ENCODE measurements around the gene MSX1. TPM values are rescaled to one million over a fixed set of nuclear protein-coding genes. Genes with fewer than 3 reads are reported as not detected.

Gene MSX1
- total RNA-seq, 2 experiments from 2014 or later = not detected

DNA sequence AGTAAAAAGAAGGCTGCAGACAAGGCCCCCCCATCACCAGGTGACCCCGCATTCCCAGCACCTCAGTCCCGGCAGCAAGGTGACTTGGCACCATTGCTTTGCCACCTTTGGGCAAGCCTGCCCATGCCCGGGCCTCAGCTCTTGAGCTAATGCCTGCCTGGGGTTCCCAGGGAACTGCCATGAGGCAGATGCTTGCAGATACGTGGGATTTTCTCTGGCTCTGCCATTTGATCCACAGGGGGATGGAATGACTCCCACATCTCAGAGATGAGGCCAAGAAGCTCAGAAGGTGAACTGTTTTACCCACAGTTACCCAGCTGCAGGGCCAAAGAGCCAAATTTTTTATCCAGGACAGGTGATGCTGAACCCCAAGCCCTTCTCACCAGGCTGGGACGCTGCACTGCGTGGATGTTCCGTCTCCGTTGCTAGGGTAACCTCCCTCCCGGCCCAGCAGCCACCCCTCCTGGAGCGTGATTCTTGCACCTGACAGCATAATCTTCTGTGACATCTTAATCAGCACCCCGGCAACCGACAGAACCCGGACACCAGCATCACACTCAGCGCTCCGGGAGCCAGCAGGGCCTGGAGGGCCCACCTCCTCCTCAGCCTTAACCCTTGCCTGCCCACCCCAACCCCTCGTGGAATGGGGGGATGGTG is 15.7 kb upstream of the MSX1 start:
- peaks cover 3% of the 10 kb centered on the region for H3K9me3 Mint-ChIP-seq
- H3K4me1 Mint-ChIP-seq (ENCODE audit: low read depth) = no peaks in the 10 kb centered on the region
- H3K36me3 Mint-ChIP-seq (ENCODE audit: low read depth) = no peaks in the 10 kb centered on the region
- H3K4me3 Mint-ChIP-seq = no peak overlapping the region
- intact Hi-C loops (cut with micrococcal nuclease) = no loop called here
- DNase-seq = no peak
- H3K27ac Mint-ChIP-seq = no peak overlapping the region
- H3K27me3 Mint-ChIP-seq (ENCODE audit: low read depth) = peaks cover 24% of the 10 kb centered on the region
- CTCF ChIA-PET = interaction anchor here (0.6 kb wide), 1 partner anchor 20 kb away, joined by 3 read pairs; no protein-coding TSS in a partner anchor

DNA sequence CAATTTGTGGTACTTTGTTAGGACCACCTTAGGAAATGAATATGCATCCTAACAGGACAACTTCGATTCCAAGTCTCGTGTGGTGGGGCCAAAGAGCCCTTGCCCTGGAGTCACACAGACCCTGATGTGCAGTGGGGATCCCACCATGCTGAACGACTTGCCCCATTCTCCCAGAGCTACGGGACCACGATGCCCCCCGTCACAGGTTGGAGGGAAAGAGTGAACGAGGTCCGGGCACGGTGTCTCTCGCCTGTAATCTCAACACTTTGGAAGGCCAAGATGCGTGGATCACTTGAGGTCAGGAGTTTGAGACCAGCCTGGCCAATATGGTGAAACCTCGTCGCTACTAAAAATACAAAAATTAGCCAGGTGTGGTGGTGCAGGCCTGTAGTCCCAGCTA is 14.4 kb upstream of the MSX1 start:
- no peaks in the 10 kb centered on the region for H3K4me1 Mint-ChIP-seq (ENCODE audit: low read depth)
- H3K27me3 Mint-ChIP-seq (ENCODE audit: low read depth) = peaks cover 26% of the 10 kb centered on the region
- DNase-seq = no peak
- CTCF ChIA-PET = no interaction called here
- H3K9me3 Mint-ChIP-seq = peaks cover 2% of the 10 kb centered on the region
- H3K36me3 Mint-ChIP-seq (ENCODE audit: low read depth) = no peaks in the 10 kb centered on the region
- intact Hi-C loops (cut with micrococcal nuclease) = no loop called here
- H3K27ac Mint-ChIP-seq = no peak overlapping the region
- H3K4me3 Mint-ChIP-seq = no peak overlapping the region

DNA sequence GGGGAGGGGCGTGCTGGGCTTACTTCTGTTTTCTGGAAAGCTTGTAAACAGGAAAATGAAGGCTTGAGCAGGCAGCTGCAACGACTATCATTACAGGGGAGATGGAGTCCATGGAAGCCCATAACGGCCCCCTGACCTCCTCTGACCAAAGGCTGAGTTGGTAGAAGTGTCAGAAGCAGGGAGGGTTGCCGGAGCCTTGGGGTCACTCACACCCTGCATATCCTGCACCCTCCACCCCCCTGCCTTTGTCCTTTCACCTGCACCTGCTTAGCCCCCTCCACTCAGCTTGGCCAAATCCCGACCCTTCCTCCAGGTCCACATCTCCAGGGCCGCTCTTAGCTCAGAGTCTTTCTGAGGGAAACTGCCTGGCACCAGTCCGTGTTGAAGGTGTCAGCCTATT is 12.5 kb upstream of the MSX1 start:
- no peak overlapping the region for H3K4me3 Mint-ChIP-seq
- H3K9me3 Mint-ChIP-seq = peaks cover 2% of the 10 kb centered on the region
- H3K36me3 Mint-ChIP-seq (ENCODE audit: low read depth) = no peaks in the 10 kb centered on the region
- H3K27ac Mint-ChIP-seq = no peak overlapping the region
- CTCF ChIA-PET = no interaction called here
- DNase-seq = no peak
- H3K4me1 Mint-ChIP-seq (ENCODE audit: low read depth) = no peaks in the 10 kb centered on the region
- intact Hi-C loops (cut with micrococcal nuclease) = no loop called here
- H3K27me3 Mint-ChIP-seq (ENCODE audit: low read depth) = peaks cover 34% of the 10 kb centered on the region

DNA sequence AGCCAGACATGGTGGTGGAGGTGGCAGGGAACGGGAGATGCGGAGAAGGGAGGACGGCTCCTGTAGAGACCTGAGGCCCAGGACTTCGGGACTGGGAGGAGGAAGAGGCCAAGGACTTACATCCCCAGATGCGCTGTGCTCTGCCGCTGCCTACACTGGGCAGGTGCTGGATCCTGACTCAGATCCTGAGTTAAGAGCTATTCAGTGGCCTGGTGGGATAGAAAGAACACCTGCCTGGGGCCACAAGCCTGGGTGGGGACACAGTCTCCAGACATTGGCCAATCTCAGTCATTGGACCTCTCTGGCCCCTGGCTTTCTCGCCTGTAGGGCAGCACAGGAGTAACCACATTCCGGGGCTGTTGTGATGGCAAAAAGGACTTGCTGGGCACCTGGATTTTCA is 10.9 kb upstream of the MSX1 start:
- CTCF ChIA-PET = no interaction called here
- peaks cover 47% of the 10 kb centered on the region for H3K27me3 Mint-ChIP-seq (ENCODE audit: low read depth)
- peaks cover 7% of the 10 kb centered on the region for H3K4me1 Mint-ChIP-seq (ENCODE audit: low read depth)
- no peaks in the 10 kb centered on the region for H3K36me3 Mint-ChIP-seq (ENCODE audit: low read depth)
- H3K4me3 Mint-ChIP-seq = no peak overlapping the region
- DNase-seq = no peak
- intact Hi-C loops (cut with micrococcal nuclease) = no loop called here
- peaks cover 2% of the 10 kb centered on the region for H3K9me3 Mint-ChIP-seq
- H3K27ac Mint-ChIP-seq = no peak overlapping the region

DNA sequence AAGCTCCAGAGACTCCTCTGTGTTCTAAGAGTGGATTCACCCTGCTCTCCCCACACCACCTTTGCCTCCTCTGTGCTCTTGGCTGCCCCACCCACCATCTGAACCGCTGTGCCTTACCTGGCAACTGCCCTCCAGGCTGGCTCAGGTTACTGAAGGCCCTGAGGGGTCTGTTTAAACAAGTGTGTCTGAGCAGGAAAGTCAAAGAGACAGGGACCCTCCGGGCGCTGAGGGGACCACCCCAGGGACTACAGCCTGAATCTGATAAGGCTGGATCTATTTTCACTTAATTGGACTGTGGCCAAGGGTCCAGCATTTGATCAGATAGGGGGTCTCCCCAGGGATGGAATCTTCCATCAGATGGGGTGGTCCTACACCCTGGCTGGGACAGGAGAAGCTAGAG is 10.4 kb upstream of the MSX1 start:
- H3K36me3 Mint-ChIP-seq (ENCODE audit: low read depth) = no peaks in the 10 kb centered on the region
- peaks cover 2% of the 10 kb centered on the region for H3K9me3 Mint-ChIP-seq
- peaks cover 50% of the 10 kb centered on the region for H3K27me3 Mint-ChIP-seq (ENCODE audit: low read depth)
- peaks cover 9% of the 10 kb centered on the region for H3K4me1 Mint-ChIP-seq (ENCODE audit: low read depth)
- no peak overlapping the region for H3K27ac Mint-ChIP-seq
- intact Hi-C loops (cut with micrococcal nuclease) = no loop called here
- CTCF ChIA-PET = no interaction called here
- DNase-seq = no peak
- H3K4me3 Mint-ChIP-seq = no peak overlapping the region

DNA sequence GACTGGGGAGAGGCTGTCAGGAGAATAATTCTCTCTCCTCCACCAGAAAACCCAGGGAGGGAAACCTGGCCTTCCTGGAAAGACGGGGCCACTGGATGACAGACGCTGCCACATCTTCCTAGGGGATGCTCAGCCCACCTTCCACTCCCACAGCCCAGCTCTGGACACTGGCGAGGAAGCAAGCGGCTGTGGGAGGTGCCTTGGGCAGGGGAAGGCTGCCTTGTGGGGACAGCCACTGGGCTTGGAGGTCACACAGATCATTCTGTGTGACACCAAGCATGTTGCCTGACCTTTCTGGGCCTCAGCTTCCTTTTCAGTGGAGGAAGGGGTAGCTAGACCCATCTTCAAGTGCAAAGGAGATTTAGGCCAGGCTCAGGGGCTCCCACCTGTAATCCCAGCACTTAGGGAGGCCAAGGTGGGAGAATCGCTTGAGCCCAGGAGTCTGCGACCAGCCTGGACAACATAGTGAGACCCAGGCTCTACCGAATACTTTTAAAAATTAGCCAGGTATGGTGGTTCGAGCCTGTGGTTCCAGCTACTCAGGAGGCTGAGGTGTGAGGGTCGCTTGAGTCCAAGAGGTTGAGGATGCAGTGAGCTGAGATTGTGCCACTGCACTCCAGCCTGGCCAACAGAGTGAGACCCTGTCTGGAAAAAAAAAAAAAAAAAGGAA is 9.8 kb upstream of the MSX1 start:
- H3K4me1 Mint-ChIP-seq (ENCODE audit: low read depth) = peaks cover 9% of the 10 kb centered on the region
- no peak overlapping the region for H3K4me3 Mint-ChIP-seq
- H3K27me3 Mint-ChIP-seq (ENCODE audit: low read depth) = peaks cover 56% of the 10 kb centered on the region
- no peak overlapping the region for H3K27ac Mint-ChIP-seq
- DNase-seq = no peak
- no peaks in the 10 kb centered on the region for H3K36me3 Mint-ChIP-seq (ENCODE audit: low read depth)
- CTCF ChIA-PET = no interaction called here
- intact Hi-C loops (cut with micrococcal nuclease) = loop anchor here (10.0 kb wide), 1 partner anchor 185 kb away; no protein-coding TSS in a partner anchor
- peaks cover 2% of the 10 kb centered on the region for H3K9me3 Mint-ChIP-seq

DNA sequence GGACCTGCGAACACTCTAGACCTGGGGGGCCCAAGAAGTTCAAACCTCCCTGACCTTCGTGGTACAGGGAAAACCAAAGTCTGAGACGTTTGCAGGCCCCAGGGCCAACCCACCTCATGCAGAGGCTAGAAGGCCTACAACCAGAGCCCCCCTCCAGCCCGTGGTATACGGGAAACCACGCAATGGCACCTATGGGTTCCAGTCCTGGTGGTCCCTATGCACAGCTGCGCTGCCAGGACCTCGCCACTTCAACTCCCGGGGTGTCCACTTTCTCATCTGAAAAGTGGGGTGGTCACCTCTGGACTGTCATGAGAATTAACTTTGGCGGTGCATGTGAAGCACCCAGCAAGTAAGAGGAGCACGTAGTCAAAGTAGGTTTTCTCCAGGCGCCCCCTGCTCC is 8.4 kb upstream of the MSX1 start:
- H3K27me3 Mint-ChIP-seq (ENCODE audit: low read depth) = peaks cover 65% of the 10 kb centered on the region
- H3K27ac Mint-ChIP-seq = no peak overlapping the region
- intact Hi-C loops (cut with micrococcal nuclease) = loop anchor here (10.0 kb wide), 1 partner anchor 186 kb away; no protein-coding TSS in a partner anchor
- peaks cover under 1% of the 10 kb centered on the region for H3K9me3 Mint-ChIP-seq
- DNase-seq = no peak
- CTCF ChIA-PET = no interaction called here
- H3K4me1 Mint-ChIP-seq (ENCODE audit: low read depth) = peaks cover 16% of the 10 kb centered on the region
- no peak overlapping the region for H3K4me3 Mint-ChIP-seq
- H3K36me3 Mint-ChIP-seq (ENCODE audit: low read depth) = no peaks in the 10 kb centered on the region

DNA sequence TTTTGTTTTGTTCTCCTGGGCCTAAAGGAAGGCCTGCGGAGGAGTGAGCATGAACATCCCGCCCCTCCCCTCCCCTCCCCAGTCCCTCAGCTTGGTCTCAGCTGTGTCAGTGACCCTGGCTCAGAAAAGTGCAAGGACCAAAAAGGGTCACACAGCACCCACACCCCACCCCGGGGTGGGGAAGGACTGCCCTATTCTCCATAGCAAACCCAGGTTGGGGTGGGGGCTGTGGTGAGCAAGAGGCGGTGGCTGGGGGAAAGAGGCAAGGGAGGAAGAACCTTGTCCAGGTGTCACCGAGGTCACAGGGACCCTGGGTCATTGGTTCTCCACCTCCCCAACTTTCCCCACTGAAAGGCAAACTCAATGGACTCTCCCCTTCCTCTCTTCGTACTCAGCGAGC is 7.6 kb upstream of the MSX1 start:
- DNase-seq = no peak
- Mint-ChIP-seq H3K36me3 (ENCODE audit: low read depth) (no peaks in the 10 kb centered on the region), H3K27ac (no peak overlapping the region), H3K4me3 (no peak overlapping the region), H3K4me1 (ENCODE audit: low read depth) (peaks cover 22% of the 10 kb centered on the region), H3K27me3 (ENCODE audit: low read depth) (peaks cover 69% of the 10 kb centered on the region), H3K9me3 (no peaks in the 10 kb centered on the region)
- intact Hi-C loops (cut with micrococcal nuclease) = loop anchor here (10.0 kb wide), 1 partner anchor 187 kb away; no protein-coding TSS in a partner anchor
- CTCF ChIA-PET = no interaction called here

DNA sequence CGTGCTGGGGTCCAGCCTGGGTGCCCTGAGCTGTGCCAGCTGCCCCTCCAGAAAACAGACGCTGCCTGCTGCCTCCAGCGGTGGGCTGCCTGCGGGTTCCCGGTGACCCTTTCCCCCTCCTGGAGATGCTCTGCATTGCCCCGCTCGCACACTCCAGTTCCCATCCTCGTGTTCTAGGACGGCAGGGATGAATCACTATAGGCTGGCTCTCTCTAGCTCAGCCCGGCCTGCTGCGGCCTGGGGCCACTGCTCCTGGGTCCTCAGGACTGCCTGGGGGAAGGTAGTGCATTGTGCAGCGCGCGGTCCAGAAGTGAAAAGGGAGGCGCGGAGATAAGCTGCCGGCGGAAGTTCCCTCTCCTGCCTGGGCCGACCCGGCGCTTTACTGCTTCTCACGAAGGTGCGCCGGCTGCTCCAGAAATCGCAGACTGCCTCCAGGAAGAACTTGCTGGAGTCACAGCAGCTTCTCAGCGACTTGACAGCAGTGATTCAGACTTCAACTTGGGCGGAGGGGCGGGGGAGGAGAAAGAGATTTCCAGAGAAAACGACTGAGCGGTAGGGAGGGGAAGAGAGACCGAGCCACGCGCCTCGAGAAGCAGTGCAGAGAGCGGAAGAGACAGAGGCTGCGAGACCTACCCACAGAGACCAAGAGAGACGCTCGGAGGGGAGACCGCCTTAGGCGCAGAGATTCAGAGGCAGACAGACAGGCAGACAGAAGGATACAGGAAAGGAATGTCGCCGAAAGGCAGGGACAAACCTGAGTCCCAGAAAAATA is 6.7 kb upstream of the MSX1 start:
- H3K9me3 Mint-ChIP-seq = no peaks in the 10 kb centered on the region
- H3K27me3 Mint-ChIP-seq (ENCODE audit: low read depth) = peaks cover 73% of the 10 kb centered on the region
- peaks cover 29% of the 10 kb centered on the region for H3K4me1 Mint-ChIP-seq (ENCODE audit: low read depth)
- peak overlapping the region; percentile 71 for H3K4me3 Mint-ChIP-seq
- intact Hi-C loops (cut with micrococcal nuclease) = loop anchor here (10.0 kb wide), 1 partner anchor 188 kb away; no protein-coding TSS in a partner anchor
- no peaks in the 10 kb centered on the region for H3K36me3 Mint-ChIP-seq (ENCODE audit: low read depth)
- no peak overlapping the region for H3K27ac Mint-ChIP-seq
- DNase-seq = peak; percentile 42
- CTCF ChIA-PET = interaction anchor here (1.3 kb wide), 1 partner anchor 18 kb away, joined by 3 read pairs; no protein-coding TSS in a partner anchor

DNA sequence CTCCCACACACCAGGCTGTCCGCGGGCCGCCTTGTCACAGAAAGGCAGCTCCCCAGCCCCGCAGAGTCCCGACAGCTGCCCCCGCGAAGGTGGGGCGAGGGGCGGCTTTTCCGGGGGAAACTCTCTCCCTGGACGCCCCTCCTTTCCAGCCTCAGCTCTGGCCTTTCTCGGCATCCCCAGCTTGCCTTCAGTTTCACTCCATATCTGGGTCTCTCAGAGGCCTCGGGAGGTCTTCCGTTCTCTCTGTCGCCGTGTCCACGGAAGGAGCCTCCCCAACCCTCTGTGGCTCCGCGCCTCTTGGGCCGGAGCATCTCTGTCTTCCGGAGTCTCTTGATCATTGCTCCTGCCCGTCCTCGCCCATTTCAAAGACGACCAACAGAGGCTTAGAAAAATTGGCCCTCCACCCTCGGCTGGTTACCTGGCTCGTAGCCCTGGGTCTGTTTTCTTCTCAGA is 6.1 kb upstream of the MSX1 start:
- Mint-ChIP-seq H3K4me3 (peak overlapping the region; percentile 71), H3K9me3 (no peaks in the 10 kb centered on the region), H3K27ac (no peak overlapping the region), H3K4me1 (ENCODE audit: low read depth) (peaks cover 34% of the 10 kb centered on the region), H3K36me3 (ENCODE audit: low read depth) (no peaks in the 10 kb centered on the region), H3K27me3 (ENCODE audit: low read depth) (peaks cover 74% of the 10 kb centered on the region)
- no peak for DNase-seq
- CTCF ChIA-PET = interaction anchor here (1.3 kb wide), 1 partner anchor 18 kb away, joined by 3 read pairs; no protein-coding TSS in a partner anchor
- intact Hi-C loops (cut with micrococcal nuclease) = loop anchor here (10.0 kb wide), 1 partner anchor 189 kb away; no protein-coding TSS in a partner anchor

DNA sequence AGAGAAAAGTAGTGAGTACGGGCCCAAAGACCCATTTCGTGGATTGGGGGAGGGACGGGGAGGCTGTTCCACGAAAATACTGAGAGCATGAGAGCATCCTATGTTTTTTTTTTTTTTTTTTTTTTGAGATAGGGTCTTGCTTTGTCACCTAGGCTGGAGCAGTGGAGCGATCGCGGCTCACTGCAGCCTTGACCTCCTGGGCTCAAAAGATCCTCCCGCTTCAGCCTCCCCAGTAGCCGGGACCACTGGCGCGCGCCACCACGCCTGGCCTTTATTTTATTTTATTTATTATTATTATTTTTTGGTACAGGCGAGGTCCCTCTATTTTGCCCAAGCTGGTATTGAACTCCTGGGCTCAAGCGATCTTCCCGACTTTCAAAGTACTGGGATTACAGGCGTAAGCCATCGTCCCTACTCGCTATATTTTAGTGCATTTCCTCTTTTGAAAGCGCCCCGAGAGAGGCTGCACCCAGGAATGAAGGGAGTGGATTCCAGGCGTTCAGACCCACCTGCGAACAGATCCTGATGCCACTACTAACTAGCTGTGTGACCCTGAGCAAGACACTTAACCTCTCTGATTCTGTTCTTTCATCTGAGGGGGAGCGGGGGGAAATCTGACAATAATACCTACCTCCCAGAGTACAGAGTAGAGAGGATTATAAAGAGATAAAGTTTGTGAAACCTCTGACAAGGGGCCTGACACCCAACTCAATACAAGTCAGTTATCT is 5.4 kb upstream of the MSX1 start:
- CTCF ChIA-PET = interaction anchor here (1.3 kb wide), 1 partner anchor 17 kb away, joined by 3 read pairs; no protein-coding TSS in a partner anchor
- peaks cover 77% of the 10 kb centered on the region for H3K27me3 Mint-ChIP-seq (ENCODE audit: low read depth)
- intact Hi-C loops (cut with micrococcal nuclease) = loop anchor here (10.0 kb wide), 1 partner anchor 189 kb away; no protein-coding TSS in a partner anchor

More for the DNA sequence above, 5.4 kb upstream of the MSX1 start:
- Mint-ChIP-seq H3K4me1 (ENCODE audit: low read depth) (peaks cover 39% of the 10 kb centered on the region), H3K4me3 (peak overlapping the region; percentile 71), H3K9me3 (no peaks in the 10 kb centered on the region), H3K36me3 (ENCODE audit: low read depth) (no peaks in the 10 kb centered on the region), H3K27ac (no peak overlapping the region)
- DNase-seq = no peak
